WTC11 (cell line): ENCODE results near the gene C12orf43.

Source experiments
- KAT7 ChIP-seq: sonication (generic); formaldehyde crosslinking; IDR thresholded peaks from 2 replicates; pipeline ENCODE4 v1.8.1; 2023; ENCODE audit warnings: missing genetic modification reagents, mild to moderate bottlenecking, borderline replicate concordance
- NFE2L1 ChIP-seq: sonication (generic); formaldehyde crosslinking; IDR thresholded peaks from 2 replicates; pipeline ENCODE4 v1.8.1; 2023; ENCODE audit warnings: missing genetic modification reagents
- TP53 ChIP-seq: sonication (generic); formaldehyde crosslinking; IDR thresholded peaks from 2 replicates; pipeline ENCODE4 v1.8.1; 2023; ENCODE audit warnings: mild to moderate bottlenecking, missing genetic modification reagents
- USF2 ChIP-seq: sonication (generic); formaldehyde crosslinking; IDR thresholded peaks from 2 replicates; pipeline ENCODE4 v1.8.1; 2023; ENCODE audit warnings: mild to moderate bottlenecking, missing genetic modification reagents, moderate library complexity
- ZNF138 ChIP-seq: sonication (generic); formaldehyde crosslinking; conservative IDR thresholded peaks from 2 replicates; pipeline ENCODE4 v1.8.1; 2022; ENCODE audit warnings: mild to moderate bottlenecking, moderate library complexity, missing genetic modification reagents
- ZNF423 ChIP-seq: fragments of 250-450 bp; sonication (Bioruptor Pico); IDR thresholded peaks from 2 replicates; pipeline ENCODE4 v2.1.2; 2022; ENCODE audit warnings: mild to moderate bottlenecking, moderate library complexity
- ZSCAN18 ChIP-seq: fragments of 250-450 bp; sonication (Bioruptor Pico); IDR thresholded peaks from 2 replicates; pipeline ENCODE4 v2.1.2; 2022; ENCODE audit warnings: mild to moderate bottlenecking, moderate library complexity

GRCh38 chr12:121034616-121035305, 18.5 kb upstream of the C12orf43 start:
- TF ChIP-seq KAT7 (CRISPR knock-in tag) (no peak), NFE2L1 (CRISPR knock-in tag) (no peak), ZNF138 (no peak), TP53 (no peak), USF2 (CRISPR knock-in tag) (no peak), ZNF423 (CRISPR knock-in tag) (no peak), ZSCAN18 (CRISPR knock-in tag) (no peak)
